K562 (cell line): ENCODE measurements around the gene TMPO. TPM values are rescaled to one million over a fixed set of nuclear protein-coding genes. Genes with fewer than 3 reads are reported as not detected.

Source experiments
- CEBPZ ChIP-seq: fragments of 150-350 bp; IDR thresholded peaks from 2 replicates; pipeline ENCODE4 v1.6.1; 2014; ENCODE audit warnings: low read depth, mild to moderate bottlenecking, low read length, borderline replicate concordance
- E4F1 ChIP-seq: fragments of 250-450 bp; sonication (Bioruptor Pico); IDR thresholded peaks from 2 replicates; pipeline ENCODE4 v1.5.0; 2021; ENCODE audit warnings: mild to moderate bottlenecking, borderline replicate concordance
- EP300 ChIP-seq: IDR thresholded peaks from 2 replicates; pipeline ENCODE4 v1.6.1; 2012; ENCODE audit warnings: low read length, improper control_type of control experiment
- ESRRA ChIP-seq: fragments of 450-650 bp; IDR thresholded peaks from 2 replicates; pipeline ENCODE4 v1.6.1; 2014; ENCODE audit warnings: low read depth, mild to moderate bottlenecking, moderate library complexity, borderline replicate concordance
- GMEB1 ChIP-seq: fragments of 250-450 bp; sonication (Bioruptor Pico); IDR thresholded peaks from 2 replicates; pipeline ENCODE4 v1.4.0; 2020; ENCODE audit warnings: mild to moderate bottlenecking
- GTF2B ChIP-seq: IDR thresholded peaks from 2 replicates; pipeline ENCODE4 v1.6.1; 2011; ENCODE audit not compliant: insufficient read length; ENCODE audit errors: extremely low read depth
- HDAC3 ChIP-seq: fragments of 450-650 bp; IDR thresholded peaks from 2 replicates; pipeline ENCODE4 v1.6.1; 2018; ENCODE audit warnings: borderline replicate concordance, mild to moderate bottlenecking, moderate library complexity; ENCODE audit not compliant: partially characterized antibody
- NCOA6 ChIP-seq: fragments of 450-650 bp; IDR thresholded peaks from 2 replicates; pipeline ENCODE4 v1.6.1; 2017; ENCODE audit warnings: mild to moderate bottlenecking
- NFE2 ChIP-seq: IDR thresholded peaks from 2 replicates; pipeline ENCODE4 v1.6.1; 2014; ENCODE audit warnings: antibody characterized with exemption, low read depth
- PKNOX1 ChIP-seq: fragments of 450-650 bp; IDR thresholded peaks from 2 replicates; pipeline ENCODE4 v1.6.1; 2016
- SIN3A ChIP-seq, 2 experiments: fragments of 150-350 bp in 1 of 2; IDR thresholded peaks; 2 replicates each; pipeline ENCODE4 v1.6.1; 2011 to 2016; ENCODE audit warnings: borderline replicate concordance in 2 of 2, low read depth in 2 of 2, low read length in 2 of 2, mild to moderate bottlenecking in 2 of 2, moderate library complexity in 2 of 2; ENCODE audit not compliant: control insufficient read depth in 1 of 2
- SOX6 ChIP-seq: fragments of 450-650 bp; IDR thresholded peaks from 2 replicates; pipeline ENCODE4 v1.6.1; 2014; ENCODE audit warnings: mild to moderate bottlenecking
- VEZF1 ChIP-seq: fragments of 200-800 bp; sonication (Bioruptor generic); IDR thresholded peaks from 2 replicates; pipeline ENCODE4 v1.6.1; 2017; ENCODE audit warnings: missing genetic modification characterization, missing compliant biosample characterization
- ZNF24 ChIP-seq: fragments of 450-650 bp; IDR thresholded peaks from 2 replicates; pipeline ENCODE4 v1.6.1; 2016
- ZNF354B ChIP-seq: fragments of 250-450 bp; sonication (Bioruptor Pico); IDR thresholded peaks from 2 replicates; pipeline ENCODE4 v1.4.0; 2020
- ZNF77 ChIP-seq: fragments of 250-450 bp; sonication (Bioruptor Pico); IDR thresholded peaks from 2 replicates; pipeline ENCODE4 v1.5.0; 2020
- polyA plus RNA-seq, 8 experiments: library from polyadenylated mRNA; depleted of rRNA in 4 of 8; stranded (reverse) in 5 of 8; unstranded in 3 of 8; fragments of >200 nt; fragmentation: Nextera tagmentation in 2 of 8; fragmentation: Illumina TruSeq in 1 of 8; extraction: Ambion mirVana in 2 of 8; extraction: Trizol in 1 of 8; gene quantifications; 2 replicates each; pipeline versions ENCODE4 v1.2.1 to v1.2.3, GENCODE V29; 2011 to 2014; ENCODE audit warnings: inconsistent platforms in 1 of 8, missing spikeins in 1 of 8
- total RNA-seq, 7 experiments: library from RNA; depleted of rRNA in 6 of 7; stranded (reverse); fragments of >200 nt in 6 of 7; fragmentation: Illumina TruSeq in 2 of 7; extraction: Trizol in 2 of 7; gene quantifications; 2 replicates each; pipeline versions ENCODE4 v1.2.1 to v1.2.3, GENCODE V29; 2011 to 2021; ENCODE audit warnings: low replicate concordance in 1 of 7

Gene TMPO
- total and polyA plus RNA-seq, 9 of the 15 experiments (the other 6 are each of a cell fraction or from before 2014, with no cell fraction given) = 62.1 to 263 (median 182) TPM

- TF ChIP-seq VEZF1 (CRISPR knock-in tag) (no peak), NCOA6 (no peak), GTF2B (no peak), NFE2 (no peak), SIN3A (IDR thresholded peaks at IDR 0.05; ENCODE audit: borderline replicate concordance in 2 of 2, control insufficient read depth in 1 of 2, low read depth in 2 of 2, low read length in 2 of 2) (no peak), ESRRA (peak; percentile 56; the same call in 1 of the 2 replicates), PKNOX1 (peak; percentile 8; the same call in 1 of the 2 replicates), ZNF354B (no peak), GMEB1 (CRISPR knock-in tag) (no peak), E4F1 (CRISPR knock-in tag) (no peak), SOX6 (peak; percentile 64; the same call in 1 of the 2 replicates), EP300 (no peak), ZNF77 (no peak), CEBPZ (no peak), HDAC3 (no peak), ZNF24 (no peak)
These were observed 31.5 kb upstream of the TMPO start (continued) for GRCh38 chr12:98483621-98484503.
